ENCODE data around the gene H1-8. TPM values are rescaled to one million over a fixed set of nuclear protein-coding genes. Genes with fewer than 3 reads are reported as not detected.
A peak's percentile ranks its signal among the peaks of the same experiment; 100 is the strongest.

The H1-8 gene
- total RNA-seq, 4 donors from 2014 or later = not detected

DNA sequence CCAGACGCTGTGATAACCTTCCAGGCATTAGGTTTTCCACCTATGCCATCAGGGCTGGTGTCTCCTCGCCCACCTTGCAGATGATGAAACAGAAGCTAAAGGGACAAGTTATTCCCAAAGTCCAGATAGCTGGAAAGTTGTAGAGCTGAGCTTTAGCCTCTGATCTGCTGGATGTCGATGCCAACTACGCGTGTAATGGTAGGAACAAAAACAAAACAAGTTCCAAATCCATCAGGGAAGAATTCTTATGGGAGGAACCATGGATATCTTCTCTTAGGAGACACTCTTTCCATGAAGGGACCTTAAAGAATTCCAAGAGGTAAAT is 42.7 kb upstream of the H1-8 start:
- WGBS = 93% methylated on average over 5 of the region's 5 CpGs
- Histone ChIP-seq H3K36me3 (peaks cover 16 to 81% (median 46%) of the 10 kb centered on the region in 4 donors), H3K27ac (replicated peaks in 1 of 4) (peak overlapping the region in 3 of 4 donors; percentile 16 to 54 (median 43)), H3K4me1 (peaks cover 0 to 78% (median 8%) of the 10 kb centered on the region in 4 donors), H3K27me3 (no peaks in the 10 kb centered on the region), H3K9me3 (no peaks in the 10 kb centered on the region), H3K4me3 (no peak overlapping the region)
- DNase-seq (ENCODE audit: extremely low spot score) = no peak
- intact Hi-C loops (cut with DNase I) = no loop called here
- TF ChIP-seq POLR2A (IDR thresholded peaks at IDR 0.05; ENCODE audit: low read depth) = no peak
- no peak for TF ChIP-seq CTCF (IDR thresholded peaks at IDR 0.05)
- no peak for TF ChIP-seq EP300 (IDR thresholded peaks at IDR 0.05)
- no peak for TF ChIP-seq POLR2AphosphoS5 (IDR thresholded peaks at IDR 0.05)

DNA sequence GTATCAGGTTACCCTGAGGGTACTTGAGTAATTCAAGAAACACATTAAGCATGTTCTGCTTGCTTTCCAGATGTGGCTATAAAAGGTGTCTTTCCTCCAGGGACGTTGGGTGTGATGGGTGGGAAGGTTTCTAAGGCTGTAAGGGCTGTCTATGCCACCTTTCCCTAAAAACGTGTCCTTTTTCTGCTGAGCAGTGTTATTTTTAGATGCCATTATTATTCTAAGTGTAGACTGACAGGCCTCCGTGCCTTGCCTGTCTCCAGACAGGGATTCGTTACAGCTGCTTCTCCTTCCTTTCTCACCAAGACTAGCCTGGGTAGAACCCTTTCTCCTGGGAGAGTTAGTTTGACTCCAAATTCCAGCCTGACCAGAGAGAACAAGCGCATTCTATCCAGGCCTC is 41.3 kb upstream of the H1-8 start:
- Histone ChIP-seq H3K9me3 (no peaks in the 10 kb centered on the region), H3K4me1 (peaks cover 0 to 86% (median 6%) of the 10 kb centered on the region in 4 donors), H3K27ac (replicated peaks in 1 of 4) (no peak overlapping the region), H3K27me3 (no peaks in the 10 kb centered on the region), H3K4me3 (no peak overlapping the region), H3K36me3 (peaks cover 23 to 83% (median 46%) of the 10 kb centered on the region in 4 donors)
- TF ChIP-seq POLR2AphosphoS5 (IDR thresholded peaks at IDR 0.05) = no peak
- intact Hi-C loops (cut with DNase I) = no loop called here
- WGBS = 83% methylated on average over 5 of the region's 5 CpGs
- DNase-seq (ENCODE audit: extremely low spot score) = no peak

GRCh38 chr3:129502641-129503408 is 40.1 kb upstream of the H1-8 start:
- Histone ChIP-seq H3K4me1 (peaks cover 0 to 86% (median 14%) of the 10 kb centered on the region in 4 donors), H3K27ac (replicated peaks in 1 of 4) (no peak overlapping the region)

DNA sequence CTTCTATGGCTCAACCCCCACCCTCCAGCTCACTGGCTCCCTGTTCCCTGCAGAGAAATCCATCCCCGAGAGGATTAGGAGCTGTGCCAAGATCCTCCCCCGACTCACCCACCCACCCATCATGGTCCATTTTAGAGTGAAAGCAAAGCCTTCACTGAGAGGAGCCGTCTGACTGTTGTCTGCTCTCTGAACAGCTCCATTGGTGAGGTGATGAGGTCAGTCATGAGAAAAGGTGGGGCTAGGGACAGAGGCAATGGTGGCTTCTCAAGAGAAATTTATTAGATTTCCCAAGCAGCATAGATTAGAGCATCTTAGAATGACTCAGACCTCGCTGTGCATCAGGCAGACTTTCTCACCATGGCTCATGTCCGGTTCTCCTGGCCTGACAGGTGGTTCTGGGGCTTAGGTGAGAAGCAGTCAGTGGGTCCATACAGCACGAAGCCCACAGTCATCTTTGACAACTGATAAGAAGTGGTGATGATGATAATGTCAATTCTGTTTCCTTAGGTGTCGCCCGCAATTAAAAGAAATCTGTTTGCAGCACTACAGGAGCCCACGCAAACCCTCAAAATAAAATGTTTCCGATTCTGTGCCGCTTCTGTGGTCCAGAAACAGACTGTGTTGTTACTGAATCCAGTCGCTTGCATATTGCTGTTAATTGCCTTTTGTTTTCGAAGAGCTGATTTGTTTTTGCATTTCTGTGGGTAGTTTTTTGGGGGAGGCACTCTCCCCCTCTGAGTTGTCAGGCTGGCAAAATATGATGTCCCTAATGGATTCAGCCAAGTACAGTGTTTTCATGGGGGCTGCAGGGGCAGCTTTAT is 39.3 kb upstream of the H1-8 start:
- Histone ChIP-seq H3K4me1 (peaks cover 0 to 81% (median 14%) of the 10 kb centered on the region in 4 donors), H3K27ac (replicated peaks in 1 of 4) (no peak overlapping the region), H3K36me3 (peaks cover 16 to 89% (median 56%) of the 10 kb centered on the region in 4 donors), H3K9me3 (no peaks in the 10 kb centered on the region), H3K4me3 (no peak overlapping the region), H3K27me3 (no peaks in the 10 kb centered on the region)
- 82% methylated on average over 13 of the region's 13 CpGs for WGBS
- TF ChIP-seq POLR2A (IDR thresholded peaks at IDR 0.05; ENCODE audit: low read depth) (no peak), POLR2AphosphoS5 (IDR thresholded peaks at IDR 0.05) (no peak), EP300 (IDR thresholded peaks at IDR 0.05) (no peak), CTCF (IDR thresholded peaks at IDR 0.05) (no peak)
- intact Hi-C loops (cut with DNase I) = no loop called here
- DNase-seq (ENCODE audit: extremely low spot score) = no peak

More at GRCh38 chr3:129502641-129503408, 40.1 kb upstream of the H1-8 start:
- TF ChIP-seq POLR2A (IDR thresholded peaks at IDR 0.05; ENCODE audit: low read depth) = no peak
- no peak for TF ChIP-seq POLR2AphosphoS5 (IDR thresholded peaks at IDR 0.05)
- TF ChIP-seq CTCF (IDR thresholded peaks at IDR 0.05) = no peak
- no peak for TF ChIP-seq EP300 (IDR thresholded peaks at IDR 0.05)
- DNase-seq (ENCODE audit: extremely low spot score) = no peak
- H3K9me3 ChIP-seq = no peaks in the 10 kb centered on the region
- H3K36me3 ChIP-seq = peaks cover 16 to 84% (median 54%) of the 10 kb centered on the region in 4 donors
- intact Hi-C loops (cut with DNase I) = no loop called here
- no peaks in the 10 kb centered on the region for H3K27me3 ChIP-seq
- H3K4me3 ChIP-seq = no peak overlapping the region
- 98% methylated on average over 11 of the region's 18 CpGs for WGBS

- intact Hi-C loops (cut with DNase I) = no loop called here
- Histone ChIP-seq H3K36me3 (peaks cover 23 to 95% (median 59%) of the 10 kb centered on the region in 4 donors), H3K27me3 (no peaks in the 10 kb centered on the region), H3K4me1 (peaks cover 0 to 72% (median 12%) of the 10 kb centered on the region in 4 donors), H3K9me3 (no peaks in the 10 kb centered on the region), H3K27ac (replicated peaks in 1 of 4) (no peak overlapping the region), H3K4me3 (no peak overlapping the region)
- DNase-seq (ENCODE audit: extremely low spot score) = no peak
- 84% methylated on average over 5 of the region's 5 CpGs for WGBS
- TF ChIP-seq EP300 (IDR thresholded peaks at IDR 0.05) (no peak), POLR2A (IDR thresholded peaks at IDR 0.05; ENCODE audit: low read depth) (no peak), POLR2AphosphoS5 (IDR thresholded peaks at IDR 0.05) (no peak), CTCF (IDR thresholded peaks at IDR 0.05) (no peak)
Measured at GRCh38 chr3:129504471-129505100, 38.4 kb upstream of the H1-8 start.
